Trophoblast cell (in vitro differentiated cells and primary cell): ENCODE measurements around the gene PRXL2C.

Experiments
- DNase-seq, 2 donors: peaks; one replicate each; pipeline ENCODE4 v3.0.0-alpha.2; 2016
- H2AFZ ChIP-seq: 2 replicates; pipeline ENCODE4 v1.6.1; 2013; ENCODE audit warnings: low read length, moderate library complexity, mild to moderate bottlenecking; ENCODE audit not compliant: insufficient read depth, poor library complexity
- H2AK5ac ChIP-seq: 2 replicates; pipeline ENCODE4 v1.6.1; 2013; ENCODE audit warnings: mild to moderate bottlenecking, low read length
- H2BK120ac ChIP-seq: 2 replicates; pipeline ENCODE4 v1.6.1; 2013; ENCODE audit warnings: low read length, mild to moderate bottlenecking, moderate library complexity; ENCODE audit not compliant: insufficient read depth, poor library complexity
- H2BK12ac ChIP-seq: 2 replicates; pipeline ENCODE4 v1.6.1; 2013; ENCODE audit warnings: mild to moderate bottlenecking, low read length, moderate library complexity
- H2BK5ac ChIP-seq: 2 replicates; pipeline ENCODE4 v1.6.1; 2013; ENCODE audit warnings: low read length, low read depth, moderate library complexity, mild to moderate bottlenecking; ENCODE audit not compliant: poor library complexity
- H3K14ac ChIP-seq: 2 replicates; pipeline ENCODE4 v1.6.1; 2013; ENCODE audit warnings: mild to moderate bottlenecking, low read length
- H3K18ac ChIP-seq: 2 replicates; pipeline ENCODE4 v1.6.1; 2013; ENCODE audit warnings: mild to moderate bottlenecking, low read length
- H3K23ac ChIP-seq: 2 replicates; pipeline ENCODE4 v1.6.1; 2013; ENCODE audit warnings: low read length
- H3K27ac ChIP-seq: 2 replicates; pipeline ENCODE4 v1.5.1; 2013; ENCODE audit warnings: low read depth, mild to moderate bottlenecking, inconsistent platforms, low read length, moderate library complexity
- H3K27me3 ChIP-seq: 2 replicates; pipeline ENCODE4 v1.6.1; 2013; ENCODE audit warnings: inconsistent platforms, mild to moderate bottlenecking, low read length, moderate library complexity; ENCODE audit not compliant: insufficient read depth
- H3K36me3 ChIP-seq, 2 experiments: 1 replicate in 1 of 2; 2 replicates in 1 of 2; pipeline ENCODE4 v1.6.1; 2013; ENCODE audit warnings: low read length in 2 of 2, mild to moderate bottlenecking in 2 of 2, moderate library complexity in 1 of 2; ENCODE audit not compliant: insufficient read depth in 2 of 2, control insufficient read depth in 1 of 2
- H3K4ac ChIP-seq: 2 replicates; pipeline ENCODE4 v1.6.1; 2013; ENCODE audit warnings: low read depth, mild to moderate bottlenecking, low read length, moderate library complexity
- H3K4me1 ChIP-seq, 2 experiments: 1 replicate in 1 of 2; 2 replicates in 1 of 2; pipeline ENCODE4 v1.6.1; 2013; ENCODE audit warnings: low read length in 2 of 2, mild to moderate bottlenecking in 2 of 2, moderate library complexity in 1 of 2; ENCODE audit not compliant: insufficient read depth in 2 of 2, control insufficient read depth in 1 of 2
- H3K4me2 ChIP-seq: 2 replicates; pipeline ENCODE4 v1.6.1; 2013; ENCODE audit warnings: inconsistent platforms, mild to moderate bottlenecking, low read length, moderate library complexity
- H3K4me3 ChIP-seq: 2 replicates; pipeline ENCODE4 v1.5.1; 2013; ENCODE audit warnings: mild to moderate bottlenecking, low read depth, low read length, inconsistent platforms
- H3K79me1 ChIP-seq: one replicate; pipeline ENCODE4 v1.6.1; 2013; ENCODE audit warnings: low read length
- H3K79me2 ChIP-seq: 2 replicates; pipeline ENCODE4 v1.6.1; 2013; ENCODE audit warnings: low read length, mild to moderate bottlenecking; ENCODE audit not compliant: control insufficient read depth, insufficient read depth, poor library complexity
- H3K9ac ChIP-seq: 2 replicates; pipeline ENCODE4 v1.6.1; 2013; ENCODE audit warnings: mild to moderate bottlenecking, low read length
- H3K9me3 ChIP-seq: 2 replicates; pipeline ENCODE4 v1.6.1; 2013; ENCODE audit warnings: low read depth, mild to moderate bottlenecking, control low read depth, inconsistent platforms, low read length; ENCODE audit not compliant: insufficient read depth
- H4K12ac ChIP-seq: 2 replicates; pipeline ENCODE4 v1.6.1; 2013; ENCODE audit warnings: low read depth, mild to moderate bottlenecking, low read length, moderate library complexity
- H4K8ac ChIP-seq: 2 replicates; pipeline ENCODE4 v1.6.1; 2013; ENCODE audit warnings: low read depth, mild to moderate bottlenecking, low read length, moderate library complexity
- H4K91ac ChIP-seq: one replicate; pipeline ENCODE4 v1.6.1; 2013; ENCODE audit warnings: low read depth, mild to moderate bottlenecking, low read length, moderate library complexity
- WGBS: extraction: QIAGEN DNeasy Blood & Tissue Kit; methylation state at CpG from one replicate; pipeline ENCODE4 v1.1.7; 2013; ENCODE audit warnings: missing lambda C conversion rate; ENCODE audit not compliant: insufficient read length, insufficient coverage; ENCODE audit errors: extremely low coverage; 5-methylcytosine and 5-hydroxymethylcytosine counted together

PRXL2C gene

GRCh38 chr9:96665789-96666188 lies 10.7 kb upstream of the PRXL2C start:
- Histone ChIP-seq H3K27me3 (no peaks in the 10 kb centered on the region), H3K36me3 (no peaks in the 10 kb centered on the region), H2BK12ac (no peak overlapping the region), H2BK120ac (no peak overlapping the region), H3K79me1 (no peaks in the 10 kb centered on the region), H3K9me3 (no peaks in the 10 kb centered on the region), H2AFZ (no peak overlapping the region), H3K4me1 (peaks cover 3 to 5% of the 10 kb centered on the region in 2 experiments), H3K4me3 (no peak overlapping the region), H3K4me2 (no peak overlapping the region), H3K27ac (no peak overlapping the region), H3K18ac (no peak overlapping the region), H3K9ac (no peak overlapping the region), H4K8ac (no peak overlapping the region), H4K12ac (no peak overlapping the region), H2BK5ac (no peak overlapping the region), H3K23ac (no peak overlapping the region), H4K91ac (no peak overlapping the region), H2AK5ac (no peak overlapping the region), H3K79me2 (no peaks in the 10 kb centered on the region), H3K4ac (no peak overlapping the region), H3K14ac (no peak overlapping the region)
- DNase-seq: no peak
- WGBS: no CpG with 5 or more reads among the region's 6 CpGs

GRCh38 chr9:96663506-96664120 lies 8.5 kb upstream of the PRXL2C start:
- WGBS: no CpG with 5 or more reads among the region's 20 CpGs
- H3K14ac ChIP-seq: no peak overlapping the region

GRCh38 chr9:96661711-96662110 lies 6.6 kb upstream of the PRXL2C start:
- Histone ChIP-seq H3K79me2 (no peaks in the 10 kb centered on the region), H3K27ac (no peak overlapping the region), H3K4me1 (peaks cover 3 to 7% of the 10 kb centered on the region in 2 experiments), H2AK5ac (no peak overlapping the region), H2BK12ac (no peak overlapping the region), H3K36me3 (no peaks in the 10 kb centered on the region), H3K4me3 (no peak overlapping the region), H3K79me1 (no peaks in the 10 kb centered on the region), H2BK120ac (no peak overlapping the region), H3K9ac (no peak overlapping the region), H2AFZ (no peak overlapping the region), H3K9me3 (no peaks in the 10 kb centered on the region), H3K4me2 (no peak overlapping the region), H3K27me3 (no peaks in the 10 kb centered on the region), H4K8ac (no peak overlapping the region), H4K12ac (no peak overlapping the region), H3K4ac (no peak overlapping the region), H2BK5ac (no peak overlapping the region), H4K91ac (no peak overlapping the region), H3K14ac (no peak overlapping the region), H3K23ac (no peak overlapping the region), H3K18ac (no peak overlapping the region)
- WGBS: no CpG with 5 or more reads among the region's 4 CpGs
- DNase-seq: peak; percentile 32 to 69

More at GRCh38 chr9:96663506-96664120, 8.5 kb upstream of the PRXL2C start:
- Histone ChIP-seq H3K23ac (no peak overlapping the region), H3K27ac (no peak overlapping the region), H2BK120ac (no peak overlapping the region), H4K8ac (no peak overlapping the region), H2AFZ (no peak overlapping the region), H3K18ac (no peak overlapping the region), H3K4me3 (no peak overlapping the region), H3K36me3 (no peaks in the 10 kb centered on the region), H4K91ac (no peak overlapping the region), H3K27me3 (no peaks in the 10 kb centered on the region), H3K4me2 (no peak overlapping the region), H3K4me1 (peaks cover 3 to 7% of the 10 kb centered on the region in 2 experiments), H3K79me1 (no peaks in the 10 kb centered on the region), H3K9me3 (no peaks in the 10 kb centered on the region), H3K4ac (no peak overlapping the region), H3K9ac (no peak overlapping the region), H3K79me2 (no peaks in the 10 kb centered on the region), H2AK5ac (no peak overlapping the region), H4K12ac (no peak overlapping the region), H2BK12ac (no peak overlapping the region), H2BK5ac (no peak overlapping the region)
- DNase-seq: peak in 1 of 2 donors; percentile 12

GRCh38 chr9:96660692-96661248 lies 5.7 kb upstream of the PRXL2C start:
- H3K27ac ChIP-seq: no peak overlapping the region
- H2AFZ ChIP-seq: no peak overlapping the region
- H3K9me3 ChIP-seq: no peaks in the 10 kb centered on the region
- H4K8ac ChIP-seq: no peak overlapping the region
- no CpG with 5 or more reads among the region's 7 CpGs for WGBS
- no peaks in the 10 kb centered on the region for H3K27me3 ChIP-seq
- H3K4me2 ChIP-seq: no peak overlapping the region
- no peaks in the 10 kb centered on the region for H3K79me1 ChIP-seq
- no peak overlapping the region for H4K91ac ChIP-seq
- no peak overlapping the region for H4K12ac ChIP-seq
- DNase-seq: no peak
- H2BK5ac ChIP-seq: no peak overlapping the region
- no peak overlapping the region for H2BK12ac ChIP-seq
- H3K4me1 ChIP-seq: peaks cover 3 to 7% of the 10 kb centered on the region in 2 experiments
- H3K4me3 ChIP-seq: no peak overlapping the region
- H3K36me3 ChIP-seq: no peaks in the 10 kb centered on the region
- H3K18ac ChIP-seq: no peak overlapping the region
- no peak overlapping the region for H3K9ac ChIP-seq
- no peak overlapping the region for H3K14ac ChIP-seq
- no peak overlapping the region for H2AK5ac ChIP-seq
- H3K23ac ChIP-seq: no peak overlapping the region
- H3K4ac ChIP-seq: no peak overlapping the region
- H2BK120ac ChIP-seq: no peak overlapping the region
- no peaks in the 10 kb centered on the region for H3K79me2 ChIP-seq
